HG03432 (cell line): ENCODE measurements around the gene HIBADH.
"Not testable (repeated sequence)": the region's sequence is repeated elsewhere in the genome, so short reads cannot be mapped to it uniquely, and the experiment has no call there.

Source experiments
- ATAC-seq: cut with Tn5 transposase; IDR thresholded peaks from one replicate; pipeline ENCODE4 v1.9.1; 2021; ENCODE audit warnings: mild to moderate bottlenecking, moderate library complexity; ENCODE audit not compliant: unreplicated experiment

Gene HIBADH

DNA sequence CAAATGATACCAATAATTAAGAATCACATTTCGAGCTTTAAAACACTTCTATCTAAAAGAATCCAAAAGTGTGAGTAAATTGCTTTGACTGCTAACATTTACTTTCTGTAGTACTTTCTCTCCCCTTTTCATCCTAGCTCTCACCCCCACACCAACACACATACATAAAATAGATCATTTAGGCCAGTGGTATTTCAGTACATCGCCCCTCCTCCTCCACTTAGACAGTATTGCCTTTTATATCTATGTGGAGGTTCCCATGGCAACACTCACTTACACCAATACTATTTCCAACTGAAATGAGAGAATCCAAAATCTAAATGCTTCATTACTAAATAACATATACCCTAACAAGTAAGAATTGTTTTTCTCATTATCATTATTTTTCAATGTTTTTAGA is 58.9 kb downstream of the HIBADH start:
- no peak for ATAC-seq

DNA sequence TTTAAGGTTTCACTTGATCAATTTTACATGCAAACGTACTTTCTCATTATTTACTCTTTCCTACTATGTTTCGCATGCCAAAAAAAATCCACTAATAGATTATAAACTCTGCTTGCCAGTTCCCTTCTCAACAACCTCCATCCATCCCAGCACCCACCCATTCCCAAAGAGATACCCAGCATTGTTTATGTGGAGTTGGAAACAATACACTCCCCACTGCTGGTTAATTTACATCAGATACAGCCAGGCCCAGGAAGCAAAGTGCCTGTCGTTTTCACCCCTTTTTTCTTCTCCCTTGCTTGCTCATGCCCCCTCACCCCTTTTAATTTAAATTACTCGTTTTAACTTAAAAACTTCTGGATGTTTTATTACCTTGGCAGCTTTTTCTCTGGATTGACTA is 59.9 kb downstream of the HIBADH start:
- ATAC-seq, result no peak

DNA sequence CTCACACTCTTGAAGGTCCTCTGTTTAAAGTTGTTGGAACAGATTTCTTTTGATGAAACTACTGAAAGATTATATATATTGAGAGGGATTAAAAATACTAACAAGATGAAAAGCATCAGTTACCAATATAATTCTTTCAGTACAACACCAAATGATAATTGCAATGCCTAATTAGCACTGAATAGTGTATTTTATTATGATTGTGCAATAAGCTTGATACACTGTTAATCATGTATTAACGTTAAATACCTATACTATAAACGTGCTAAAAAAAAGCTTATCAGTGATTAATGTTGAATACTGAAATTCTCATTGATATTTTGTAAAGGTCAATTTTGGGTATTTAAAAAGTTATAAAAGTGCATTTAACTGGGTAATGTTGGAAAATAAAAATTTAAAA is 61.5 kb downstream of the HIBADH start:
- ATAC-seq, result no peak

GRCh38 chr7:27600247-27600646 is 62.4 kb downstream of the HIBADH start:
- ATAC-seq, result no peak

DNA sequence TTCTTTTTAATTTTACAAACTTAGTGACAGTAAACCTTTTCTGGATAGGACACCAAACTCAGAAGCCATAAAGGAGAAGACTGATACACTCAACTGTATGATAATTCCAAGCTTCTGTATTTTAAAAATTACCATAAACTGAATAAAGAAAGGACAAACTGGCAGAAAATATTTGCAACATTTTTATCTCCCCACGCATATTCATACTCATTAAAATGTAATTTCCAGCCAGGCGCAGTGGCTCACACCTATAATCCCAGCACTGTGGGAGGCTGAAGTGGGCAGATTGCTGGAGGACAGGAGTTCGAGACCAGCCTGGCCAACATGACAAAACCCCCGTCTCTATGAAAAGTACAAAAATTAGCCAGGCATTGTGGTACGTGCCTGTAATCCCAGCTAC is 67.7 kb downstream of the HIBADH start:
- no peak for ATAC-seq

- ATAC-seq, result no peak
Observed at GRCh38 chr7:27593226-27593625, 69.5 kb downstream of the HIBADH start.

DNA sequence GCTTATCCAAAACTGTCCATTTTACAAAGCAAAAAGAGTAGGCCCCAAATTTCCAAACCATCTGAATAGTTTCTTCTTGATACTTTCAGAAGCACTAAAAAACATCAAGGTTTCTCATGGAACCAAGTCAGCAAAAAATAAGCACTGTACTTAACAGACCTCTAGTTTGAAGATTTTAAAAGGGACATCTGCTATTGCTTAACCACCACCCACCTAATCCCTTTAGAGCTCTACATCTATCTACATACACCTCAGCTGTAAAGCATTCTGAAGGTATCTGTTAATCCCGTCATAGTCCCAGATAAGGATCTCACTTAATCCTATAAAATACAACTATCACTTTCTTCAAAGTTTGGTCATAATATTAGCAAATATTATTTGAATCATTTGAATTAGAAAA is 72.3 kb downstream of the HIBADH start:
- ATAC-seq, result no peak

DNA sequence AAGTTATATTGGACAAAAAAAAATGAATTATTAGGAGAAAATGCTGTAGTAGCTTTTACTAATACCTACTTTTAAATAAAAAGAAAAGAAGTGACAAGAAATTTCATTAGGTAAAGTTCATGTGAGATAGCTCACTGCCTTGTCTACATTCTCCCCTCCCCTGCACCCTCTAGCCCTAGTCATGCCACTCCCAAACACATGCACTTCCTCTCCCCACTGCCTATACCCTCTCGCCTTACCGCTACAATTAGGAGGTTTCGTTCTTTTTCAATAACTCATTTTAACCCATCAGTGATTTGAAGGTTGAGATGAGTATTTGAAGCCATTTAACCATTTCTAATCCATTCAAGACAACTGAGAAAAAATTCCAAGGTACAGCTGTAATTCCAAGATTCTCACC is 75.3 kb downstream of the HIBADH start:
- ATAC-seq, result peak; percentile 57

GRCh38 chr7:27586825-27587224 is 75.9 kb downstream of the HIBADH start:
- ATAC-seq, result peak; percentile 96

DNA sequence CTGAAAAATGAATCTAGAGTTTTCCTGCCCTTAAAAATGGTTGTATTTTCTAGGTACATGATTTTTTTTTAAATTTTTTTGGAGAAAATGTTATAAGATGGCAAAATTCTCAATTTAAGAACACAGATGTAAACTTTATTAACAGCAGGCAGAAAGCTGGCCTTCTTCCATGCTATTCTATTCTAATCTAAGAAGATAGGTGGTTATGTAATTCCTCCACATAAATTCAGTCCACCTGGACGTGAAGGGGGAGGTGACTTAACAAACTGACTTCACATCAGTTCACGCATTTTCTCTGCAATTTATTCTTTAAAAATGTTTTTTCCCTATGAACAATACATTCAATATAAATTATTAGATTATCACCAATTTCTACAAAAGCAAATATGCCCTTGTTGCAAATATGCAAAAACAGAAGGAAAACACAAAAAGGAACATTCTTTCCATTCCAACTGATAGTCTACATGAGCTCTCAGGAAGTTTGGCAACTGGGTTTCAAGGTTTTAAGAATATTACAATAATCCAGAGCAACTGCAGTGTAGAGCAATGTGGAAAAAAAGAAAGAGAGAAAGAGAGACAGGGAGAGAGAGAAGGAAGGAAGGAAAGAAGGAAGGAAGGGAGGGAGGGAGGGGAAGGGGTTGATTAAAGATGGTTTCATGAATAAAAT is 76.8 kb downstream of the HIBADH start:
- ATAC-seq, result no peak

- no peak for ATAC-seq
Observed at GRCh38 chr7:27581906-27582305, 80.8 kb downstream of the HIBADH start.

DNA sequence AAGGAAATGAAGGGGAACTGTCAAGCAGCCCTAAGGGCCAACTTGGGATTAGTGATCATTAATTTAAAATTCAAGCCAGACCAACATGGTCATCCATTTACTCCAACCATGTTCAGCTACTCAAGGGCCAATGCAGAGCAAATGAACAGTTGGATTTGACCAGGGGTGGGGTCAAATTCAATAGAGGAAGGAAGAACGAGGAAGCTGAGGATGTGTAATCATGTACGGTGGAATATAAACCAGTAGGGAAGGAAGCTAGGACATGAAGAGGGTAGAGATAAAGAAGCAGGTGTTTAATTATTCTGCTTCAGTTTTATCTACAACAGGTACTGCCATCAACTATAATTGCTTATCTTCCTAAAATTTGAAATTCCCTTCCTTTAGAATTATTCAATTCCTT is 81.6 kb downstream of the HIBADH start:
- ATAC-seq, result no peak

DNA sequence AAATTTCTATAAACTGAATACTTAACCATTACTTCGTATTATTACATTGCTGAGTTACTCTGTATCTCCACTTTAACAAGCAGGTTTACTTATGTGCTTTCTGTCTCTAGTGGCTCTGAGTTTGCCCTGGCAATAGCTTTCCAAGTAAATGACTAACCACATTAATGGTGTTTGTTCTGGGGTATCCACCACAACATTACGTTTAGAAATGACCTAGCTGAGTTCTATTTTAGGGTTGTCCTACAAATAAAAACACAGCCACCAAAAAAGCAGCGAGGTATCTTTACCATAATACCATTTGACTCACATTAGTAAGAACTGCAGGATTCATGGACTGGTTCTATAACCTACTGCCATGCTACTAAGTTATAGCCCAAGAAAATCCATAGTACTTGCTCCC is 83.1 kb downstream of the HIBADH start:
- no peak for ATAC-seq

DNA sequence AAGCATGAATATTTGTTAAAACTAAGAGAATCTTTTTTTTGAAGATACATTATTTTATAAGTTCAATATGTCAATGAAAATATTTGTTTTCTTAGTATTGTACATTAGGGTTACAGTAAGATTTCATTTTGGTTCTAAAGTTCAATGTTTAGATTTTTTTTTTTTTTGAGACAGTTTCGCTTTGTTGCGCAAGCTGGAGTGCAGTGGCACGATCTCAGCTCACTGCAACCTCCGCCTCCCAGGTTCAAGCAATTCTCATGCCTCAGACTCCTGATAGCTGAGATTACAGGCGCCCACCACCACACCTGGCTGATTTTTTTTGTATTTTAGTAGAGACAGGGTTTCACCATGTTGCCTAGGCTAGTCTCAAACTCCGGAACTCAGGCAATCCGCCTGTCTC is 84.5 kb downstream of the HIBADH start:
- ATAC-seq, result not testable (repeated sequence)

DNA sequence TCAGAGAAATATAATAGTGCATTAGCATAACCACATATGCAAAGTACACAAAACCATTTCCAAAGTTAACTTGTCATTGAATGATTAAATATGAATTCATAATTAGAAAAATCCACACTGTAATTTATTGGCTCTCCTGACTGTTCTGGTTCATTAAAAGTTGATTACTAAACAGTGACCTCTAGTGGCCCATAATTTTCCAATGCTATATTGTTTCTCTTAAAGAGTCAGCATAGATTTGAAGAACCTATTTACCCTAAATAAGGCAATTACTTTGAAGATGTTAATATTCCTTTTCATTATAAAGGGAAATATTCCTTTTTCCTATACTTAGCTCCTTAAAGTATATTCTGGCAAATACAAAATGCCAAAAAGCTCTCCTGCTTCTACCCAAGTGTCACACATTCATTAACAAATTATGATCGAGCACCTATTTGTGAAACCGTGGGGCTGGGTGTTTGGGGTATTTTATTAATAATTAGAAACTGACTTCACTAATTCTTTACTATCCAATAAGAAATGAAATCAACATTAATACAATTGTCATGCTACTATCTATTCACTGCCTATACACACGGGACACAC is 86.2 kb downstream of the HIBADH start:
- ATAC-seq, result no peak

DNA sequence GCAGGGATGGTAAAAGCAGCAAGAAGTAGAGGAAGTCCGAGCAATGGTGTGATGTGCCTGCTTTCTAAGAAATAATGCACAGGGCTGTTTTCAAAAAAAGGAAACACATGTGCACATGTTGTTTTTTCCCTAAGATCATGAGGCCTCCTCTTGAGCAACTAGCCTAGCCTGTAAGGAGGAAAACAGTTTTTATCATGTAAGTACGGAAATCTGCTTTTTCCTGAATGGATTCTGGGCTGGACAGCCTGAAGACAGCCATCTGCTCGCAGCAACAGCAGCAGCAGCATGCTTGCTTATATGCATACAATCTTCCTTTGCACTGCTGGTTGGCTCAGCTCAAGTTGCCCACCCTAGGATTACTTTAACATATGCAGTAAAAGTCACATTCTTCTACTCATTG is 87.1 kb downstream of the HIBADH start:
- no peak for ATAC-seq

GRCh38 chr7:27569106-27569505 is 93.6 kb downstream of the HIBADH start:
- no peak for ATAC-seq

- ATAC-seq, result no peak
Observed at GRCh38 chr7:27567266-27567665, 95.4 kb downstream of the HIBADH start.

- no peak for ATAC-seq
Observed at GRCh38 chr7:27564881-27565482, 97.7 kb downstream of the HIBADH start.

DNA sequence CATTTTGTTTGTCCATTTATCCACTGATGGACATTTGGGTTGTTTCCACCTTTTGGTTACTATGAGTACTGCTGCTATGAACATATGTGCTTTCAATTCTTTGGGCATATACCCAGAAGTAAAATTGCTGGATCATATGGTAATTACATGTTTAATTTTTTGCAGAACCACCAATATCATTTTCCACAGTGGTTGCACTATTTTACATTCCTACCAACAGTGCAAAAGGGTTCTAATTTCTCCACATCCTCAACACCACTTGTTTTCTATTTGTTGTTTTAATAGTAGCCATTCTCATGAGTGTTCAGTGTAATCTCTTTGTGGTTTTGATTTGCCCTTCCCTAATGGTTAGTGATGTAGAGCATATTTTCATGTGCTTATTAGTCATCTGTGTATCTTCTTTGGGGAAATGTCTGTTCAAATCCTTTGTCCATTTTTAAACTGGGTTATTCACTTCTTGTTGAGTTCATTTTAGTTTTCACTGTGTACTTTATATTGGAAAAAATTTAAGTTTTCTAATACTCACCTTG is 101.9 kb downstream of the HIBADH start:
- ATAC-seq, result no peak

GRCh38 chr7:27555670-27556069 is 107.0 kb downstream of the HIBADH start:
- ATAC-seq, result no peak

GRCh38 chr7:27554826-27555225 is 107.9 kb downstream of the HIBADH start:
- no peak for ATAC-seq
